ENCODE data around the gene FKBP1A. TPM values are rescaled to one million over a fixed set of nuclear protein-coding genes. Genes with fewer than 3 reads are reported as not detected.

The FKBP1A gene
- total and polyA plus RNA-seq, 10 of the 15 experiments (the other 5 are each of a cell fraction or from before 2014, with no cell fraction given) = 103 to 687 (median 254) TPM

GRCh38 chr20:1360094-1360846, 32.6 kb downstream of the FKBP1A start:
- Histone ChIP-seq H3K27me3 (replicated peaks in 1 of 2; ENCODE audit: control insufficient read depth in 2 of 2, insufficient read depth in 2 of 2, low read length in 1 of 2) (no peaks in the 10 kb centered on the region), H3K4me3 (no peak overlapping the region), H3K9ac (ENCODE audit: control insufficient read depth, insufficient read depth, low read length) (no peak overlapping the region), H3K9me3 (replicated peaks; ENCODE audit: control insufficient read depth, insufficient read depth, low read length) (no peaks in the 10 kb centered on the region; the same call in 2 of the 3 replicates), H4K20me1 (ENCODE audit: control insufficient read depth, insufficient read depth) (no peaks in the 10 kb centered on the region), H2AFZ (ENCODE audit: control insufficient read depth, low read depth, low read length) (no peak overlapping the region), H3K4me2 (ENCODE audit: control insufficient read depth, insufficient read depth) (no peak overlapping the region), H3K27ac (ENCODE audit: control insufficient read depth, insufficient read depth) (no peak overlapping the region), H3K4me1 (ENCODE audit: control insufficient read depth, insufficient read depth, low read length) (peaks cover 11% of the 10 kb centered on the region), H3K79me2 (ENCODE audit: control insufficient read depth, insufficient read depth, low read length) (peaks cover 4% of the 10 kb centered on the region), H3K36me3 (ENCODE audit: control insufficient read depth in 2 of 2, insufficient read depth in 2 of 2, low read length in 1 of 2) (peaks cover 5 to 14% of the 10 kb centered on the region in 2 experiments)
- SMC1A ChIA-PET (ENCODE audit: uncharacterized antibody, unreplicated experiment) = no interaction called here
- ATAC-seq = no peak
- 97% methylated on average over 7 of the region's 7 CpGs for WGBS (ENCODE audit: insufficient coverage, insufficient replicate concordance, low lambda C conversion rate, missing lambda C conversion rate)
- TF ChIP-seq TCF12 (IDR thresholded peaks at IDR 0.05; ENCODE audit: low read depth, low read length) (no peak), RAD51 (IDR thresholded peaks at IDR 0.05) (no peak), TARDBP (IDR thresholded peaks at IDR 0.05; ENCODE audit: borderline replicate concordance) (no peak), TBL1XR1 (IDR thresholded peaks at IDR 0.05; ENCODE audit: low read depth, low read length) (no peak), USF1 (IDR thresholded peaks at IDR 0.05; ENCODE audit: borderline replicate concordance, extremely low read length, insufficient read depth, low read depth, low read length) (no peak), PML (IDR thresholded peaks at IDR 0.05; ENCODE audit: low read length) (no peak), ZNF207 (IDR thresholded peaks at IDR 0.05; ENCODE audit: borderline replicate concordance) (no peak), SIX5 (IDR thresholded peaks at IDR 0.05; ENCODE audit: low read depth, low read length, severe bottlenecking) (no peak), E2F8 (IDR thresholded peaks at IDR 0.05; ENCODE audit: low read depth, partially characterized antibody) (no peak), JUNB (IDR thresholded peaks at IDR 0.05) (no peak), HDGF (IDR thresholded peaks at IDR 0.05) (no peak), STAT1 (conservative IDR thresholded peaks at IDR 0.05) (no peak), MLLT1 (IDR thresholded peaks at IDR 0.05) (no peak), KLF5 (IDR thresholded peaks at IDR 0.05; ENCODE audit: partially characterized antibody) (no peak)
- POLR2A ChIA-PET = interaction anchor here (0.6 kb wide), 1 partner anchor 33 kb away, joined by 4 read pairs; no protein-coding TSS in a partner anchor
- FAIRE-seq = no peak
- no peak for DNase-seq (ENCODE audit: low read depth, low spot score)
- intact Hi-C loops (cut with micrococcal nuclease; ENCODE audit: unreplicated experiment) = no loop called here
- RAD21 ChIA-PET (ENCODE audit: unreplicated experiment) = no interaction called here
- CTCF ChIA-PET = interaction anchor here (0.6 kb wide), 1 partner anchor 28 kb away, joined by 3 read pairs; no protein-coding TSS in a partner anchor
- in situ Hi-C loops (cut with MboI) = no loop called here
- BruUV-seq (replicated peaks) = no TSS peak

Data from GM12878 (cell line).